Measurements from ENCODE around the gene OTUD1.

OTUD1 gene

GRCh38 chr10:23469596-23470237 is 30.8 kb downstream of the OTUD1 start:
- no peak for FAIRE-seq

- no peak for FAIRE-seq
Measured at GRCh38 chr10:23472181-23472580, 33.3 kb downstream of the OTUD1 start.

- no peak for FAIRE-seq
Measured at GRCh38 chr10:23474081-23474480, 35.2 kb downstream of the OTUD1 start.

GRCh38 chr10:23474626-23475025 is 35.8 kb downstream of the OTUD1 start:
- FAIRE-seq: no peak

- no peak for FAIRE-seq
Measured at GRCh38 chr10:23478570-23478969, 39.7 kb downstream of the OTUD1 start.

- FAIRE-seq: no peak
Measured at GRCh38 chr10:23479798-23480473, 41.1 kb downstream of the OTUD1 start.

GRCh38 chr10:23481363-23481961 is 42.6 kb downstream of the OTUD1 start:
- no peak for FAIRE-seq

- FAIRE-seq: no peak
Measured at GRCh38 chr10:23490115-23490514, 51.2 kb downstream of the OTUD1 start.
